HG03159 (cell line): ENCODE measurements around the gene MRM1.
"Not testable (repeated sequence)": the region's sequence is repeated elsewhere in the genome, so short reads cannot be mapped to it uniquely, and the experiment has no call there.

ENCODE experiments used
- ATAC-seq: cut with Tn5 transposase; IDR thresholded peaks from one replicate; pipeline ENCODE4 v1.9.1; 2021; ENCODE audit warnings: mild to moderate bottlenecking, moderate library complexity; ENCODE audit not compliant: unreplicated experiment

MRM1 gene

GRCh38 chr17:36600936-36601302, 464 bp upstream of the MRM1 start:
- ATAC-seq, result peak; percentile 3

- ATAC-seq, result peak; percentile 19
Observed at GRCh38 chr17:36602030-36602748, 806 bp downstream of the MRM1 start.

GRCh38 chr17:36602924-36603384, 1.6 kb downstream of the MRM1 start:
- ATAC-seq, result no peak

- not testable (repeated sequence) for ATAC-seq
Observed at GRCh38 chr17:36605028-36605427, 3.6 kb downstream of the MRM1 start.

- ATAC-seq, result no peak
Observed at GRCh38 chr17:36608280-36608679, 6.9 kb downstream of the MRM1 start.

GRCh38 chr17:36608794-36609497, 7.6 kb downstream of the MRM1 start:
- no peak for ATAC-seq

- ATAC-seq, result no peak
Observed at GRCh38 chr17:36609498-36609862, 8.1 kb downstream of the MRM1 start.

GRCh38 chr17:36610474-36610873, 9.1 kb downstream of the MRM1 start:
- ATAC-seq, result no peak

GRCh38 chr17:36611345-36612072, 10.1 kb downstream of the MRM1 start:
- no peak for ATAC-seq

GRCh38 chr17:36612323-36612722, 10.9 kb downstream of the MRM1 start:
- ATAC-seq, result no peak

- no peak for ATAC-seq
Observed at GRCh38 chr17:36613155-36613554, 11.8 kb downstream of the MRM1 start.

- no peak for ATAC-seq
Observed at GRCh38 chr17:36614081-36614480, 12.7 kb downstream of the MRM1 start.

- ATAC-seq, result no peak
Observed at GRCh38 chr17:36614933-36615332, 13.6 kb downstream of the MRM1 start.

- no peak for ATAC-seq
Observed at GRCh38 chr17:36616061-36617029, 15.0 kb downstream of the MRM1 start.

- ATAC-seq, result no peak
Observed at GRCh38 chr17:36617773-36618172, 16.4 kb downstream of the MRM1 start.

- ATAC-seq, result no peak
Observed at GRCh38 chr17:36623281-36623680, 21.9 kb downstream of the MRM1 start.

GRCh38 chr17:36625188-36625587, 23.8 kb downstream of the MRM1 start:
- ATAC-seq, result no peak

- ATAC-seq, result no peak
Observed at GRCh38 chr17:36627101-36627500, 25.7 kb downstream of the MRM1 start.

GRCh38 chr17:36628576-36628975, 27.2 kb downstream of the MRM1 start:
- no peak for ATAC-seq

GRCh38 chr17:36629252-36629847, 28.0 kb downstream of the MRM1 start:
- ATAC-seq, result no peak
